SIG-M5 (cell line): ENCODE data around the gene IL4.
"Not testable (repeated sequence)": the region's sequence is repeated elsewhere in the genome, so short reads cannot be mapped to it uniquely, and the experiment has no call there.

Experiments
- DNase-seq: peaks from one replicate; lab custom pipeline; 2025; lab: John Stamatoyannopoulos, UW

The IL4 gene

DNA sequence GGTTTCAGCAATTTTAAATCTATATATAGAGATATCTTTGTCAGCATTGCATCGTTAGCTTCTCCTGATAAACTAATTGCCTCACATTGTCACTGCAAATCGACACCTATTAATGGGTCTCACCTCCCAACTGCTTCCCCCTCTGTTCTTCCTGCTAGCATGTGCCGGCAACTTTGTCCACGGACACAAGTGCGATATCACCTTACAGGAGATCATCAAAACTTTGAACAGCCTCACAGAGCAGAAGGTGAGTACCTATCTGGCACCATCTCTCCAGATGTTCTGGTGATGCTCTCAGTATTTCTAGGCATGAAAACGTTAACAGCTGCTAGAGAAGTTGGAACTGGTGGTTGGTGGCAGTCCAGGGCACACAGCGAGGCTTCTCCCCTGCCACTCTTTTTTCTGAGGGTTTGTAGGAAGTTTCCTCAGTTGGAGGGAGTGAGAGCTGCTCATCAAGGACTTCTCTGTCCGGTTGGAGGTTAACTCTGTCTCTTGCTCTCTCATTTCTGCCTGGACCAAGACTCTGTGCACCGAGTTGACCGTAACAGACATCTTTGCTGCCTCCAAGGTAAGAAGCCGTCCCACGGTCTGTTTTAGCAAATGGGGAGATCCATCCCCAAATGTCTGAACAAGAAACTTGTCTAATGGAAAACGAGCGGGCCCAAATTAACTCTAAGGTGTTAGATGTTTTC lies at the start of gene IL4:
TSS of gene IL4 (plus strand) at position 51 of the 692 bp plus-strand sequence. CDS start at position 113, 62 bp downstream.
- DNase-seq, result no peak

DNA sequence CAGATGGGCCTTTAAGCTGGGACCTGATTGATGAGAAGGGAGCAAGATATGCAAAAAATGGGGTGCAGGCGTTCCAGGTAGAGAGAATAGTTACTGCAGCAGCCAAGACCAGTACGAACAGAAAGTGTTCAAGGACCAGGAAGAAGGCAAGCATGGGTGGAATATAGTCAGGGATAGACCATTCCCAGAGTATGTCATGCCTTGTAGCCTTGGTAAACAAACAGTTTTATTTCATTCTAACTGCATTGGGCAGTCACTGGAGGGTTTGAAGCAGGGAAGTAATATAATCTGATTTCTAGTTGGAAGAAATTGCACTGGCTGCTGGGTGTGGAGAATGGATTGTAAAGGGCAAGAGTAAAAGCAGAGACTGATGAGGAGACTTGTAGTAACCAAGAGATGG lies 46.3 kb upstream of the IL4 start:
- no peak for DNase-seq

DNA sequence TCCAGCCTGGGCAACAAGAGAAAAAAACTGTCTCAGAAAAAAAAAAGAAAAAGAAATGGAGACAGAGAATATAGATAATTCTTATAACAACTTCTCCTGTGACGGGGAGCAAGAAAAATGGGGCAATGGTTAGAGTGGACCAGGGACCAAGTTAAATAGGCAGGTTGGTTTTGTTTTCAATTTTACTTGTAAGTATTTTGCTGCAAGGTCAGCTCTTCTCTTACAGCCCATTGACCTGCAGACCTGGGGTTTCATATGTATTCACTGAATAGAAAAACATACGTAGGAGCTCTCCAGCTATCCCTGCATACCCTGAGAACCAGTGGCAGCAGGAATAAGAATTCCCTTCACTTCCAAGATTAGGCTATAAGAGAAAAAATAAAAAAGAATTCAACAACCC lies 45.0 kb upstream of the IL4 start:
- no peak for DNase-seq

DNA sequence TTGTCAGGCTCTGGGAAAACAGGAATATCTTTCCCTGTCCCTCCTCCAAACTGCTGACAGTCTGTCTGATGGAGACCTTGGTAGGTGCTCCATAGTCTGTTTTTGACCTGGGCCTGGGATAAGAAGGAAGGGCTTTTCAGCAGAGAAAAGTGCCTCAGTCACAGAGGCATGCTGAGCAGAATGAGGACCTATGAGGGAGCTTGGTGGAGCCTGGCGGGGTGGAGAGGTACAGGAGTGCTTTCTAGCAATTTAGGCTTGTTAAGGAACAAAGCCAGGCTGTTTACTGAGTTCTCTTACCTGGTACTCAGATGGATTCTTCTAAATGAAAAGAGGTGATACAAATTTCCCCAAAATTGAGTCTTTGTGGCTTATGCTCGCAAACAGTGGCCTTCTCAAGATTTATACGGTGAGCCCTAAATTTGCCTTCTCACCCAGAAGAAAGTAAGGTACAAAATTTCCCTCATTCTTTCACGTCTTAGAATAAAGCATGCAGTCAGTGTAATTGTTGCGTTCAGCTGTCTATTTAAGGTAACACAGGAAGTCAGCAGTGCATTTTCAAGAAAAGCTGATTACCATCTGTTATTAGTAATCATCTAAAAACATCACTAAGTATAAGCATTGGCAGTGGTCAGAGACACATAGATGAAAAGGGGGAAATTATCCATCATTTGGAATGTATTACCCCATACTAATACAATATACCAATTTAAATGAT lies 44.4 kb upstream of the IL4 start:
- no peak for DNase-seq

DNA sequence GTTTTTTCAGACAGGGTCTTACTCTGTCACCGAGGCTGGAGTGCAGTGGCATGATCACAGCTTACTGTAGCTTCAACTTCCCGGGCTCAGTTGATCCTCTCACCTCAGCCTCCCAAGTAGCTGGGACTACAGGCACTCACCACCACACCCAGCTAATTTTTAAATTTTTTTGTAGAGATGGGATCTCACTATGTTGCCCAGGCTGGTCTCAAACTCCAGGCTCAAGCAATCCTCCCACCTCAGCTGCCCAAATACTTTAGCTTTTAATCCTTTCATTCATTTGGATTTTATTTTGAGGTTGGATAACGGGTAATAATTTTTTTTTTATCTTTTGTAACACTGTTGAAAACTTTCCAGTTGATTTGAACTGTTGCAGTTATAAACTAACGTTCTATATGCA lies 40.2 kb upstream of the IL4 start:
- not testable (repeated sequence) for DNase-seq

DNA sequence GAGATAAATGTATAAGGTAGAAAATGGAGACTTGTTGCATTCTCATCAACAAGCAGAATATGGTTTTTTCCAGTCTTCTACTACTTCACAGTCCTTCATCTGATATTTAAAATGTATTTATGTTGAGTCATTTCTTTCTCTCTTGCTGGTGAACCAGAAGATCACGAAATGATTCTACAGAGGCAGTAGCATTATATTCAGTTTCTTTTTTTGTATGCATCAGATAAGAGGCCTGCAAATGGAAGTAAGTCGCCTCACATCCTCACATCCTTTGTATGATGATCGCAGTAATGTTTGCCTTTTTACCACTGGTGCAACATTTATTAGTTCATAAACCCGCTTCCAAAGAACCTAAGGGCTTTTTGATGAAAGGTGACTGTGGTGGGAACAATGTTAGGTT lies 37.9 kb upstream of the IL4 start:
- no peak for DNase-seq

DNA sequence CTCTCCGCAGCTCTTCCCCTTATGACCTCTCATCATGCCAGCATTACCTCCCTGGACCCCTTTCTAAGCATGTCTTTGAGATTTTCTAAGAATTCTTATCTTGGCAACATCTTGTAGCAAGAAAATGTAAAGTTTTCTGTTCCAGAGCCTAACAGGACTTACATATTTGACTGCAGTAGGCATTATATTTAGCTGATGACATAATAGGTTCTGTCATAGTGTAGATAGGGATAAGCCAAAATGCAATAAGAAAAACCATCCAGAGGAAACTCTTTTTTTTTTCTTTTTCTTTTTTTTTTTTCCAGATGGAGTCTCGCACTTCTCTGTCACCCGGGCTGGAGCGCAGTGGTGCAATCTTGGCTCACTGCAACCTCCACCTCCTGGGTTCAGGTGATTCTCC lies 36.5 kb upstream of the IL4 start:
- DNase-seq, result no peak

DNA sequence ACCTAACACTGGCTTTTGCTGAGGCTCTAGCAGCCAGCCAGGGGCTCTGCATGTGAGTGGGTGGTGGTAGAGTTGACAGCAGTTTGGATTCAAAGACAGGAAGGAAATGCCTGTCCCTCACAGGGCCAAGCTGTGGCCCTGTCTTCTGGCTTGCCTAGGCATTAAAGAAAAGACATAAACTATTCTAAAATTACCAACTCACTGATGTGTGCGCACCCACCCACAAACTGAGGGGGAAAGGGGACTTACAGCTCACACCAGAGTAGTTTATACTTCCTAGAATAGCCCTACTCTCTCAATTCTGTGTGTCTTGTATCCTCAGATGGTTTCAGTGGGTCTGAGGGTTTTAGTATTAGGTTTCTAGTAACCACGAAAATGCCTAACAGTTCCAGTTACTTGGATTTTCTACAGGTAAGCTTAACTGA lies 34.1 kb upstream of the IL4 start:
- DNase-seq, result no peak

DNA sequence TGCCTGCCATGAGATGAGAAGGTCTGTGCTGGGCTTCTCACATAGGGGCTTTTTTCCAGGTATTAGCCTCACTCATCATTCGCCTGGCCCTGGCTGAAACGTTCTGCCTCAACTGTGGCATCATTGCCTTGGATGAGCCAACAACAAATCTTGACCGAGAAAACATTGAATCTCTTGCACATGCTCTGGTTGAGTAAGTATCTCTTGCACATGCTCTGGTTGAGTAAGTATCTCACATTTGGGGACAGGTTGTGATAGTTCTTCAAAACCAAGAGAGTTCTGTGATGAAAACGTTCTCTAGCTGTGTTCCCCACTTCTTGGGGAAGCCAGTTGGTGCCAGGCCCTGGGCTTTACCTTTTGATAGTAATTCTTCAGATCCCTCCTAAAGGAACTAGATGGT lies 33.2 kb upstream of the IL4 start:
- no peak for DNase-seq

DNA sequence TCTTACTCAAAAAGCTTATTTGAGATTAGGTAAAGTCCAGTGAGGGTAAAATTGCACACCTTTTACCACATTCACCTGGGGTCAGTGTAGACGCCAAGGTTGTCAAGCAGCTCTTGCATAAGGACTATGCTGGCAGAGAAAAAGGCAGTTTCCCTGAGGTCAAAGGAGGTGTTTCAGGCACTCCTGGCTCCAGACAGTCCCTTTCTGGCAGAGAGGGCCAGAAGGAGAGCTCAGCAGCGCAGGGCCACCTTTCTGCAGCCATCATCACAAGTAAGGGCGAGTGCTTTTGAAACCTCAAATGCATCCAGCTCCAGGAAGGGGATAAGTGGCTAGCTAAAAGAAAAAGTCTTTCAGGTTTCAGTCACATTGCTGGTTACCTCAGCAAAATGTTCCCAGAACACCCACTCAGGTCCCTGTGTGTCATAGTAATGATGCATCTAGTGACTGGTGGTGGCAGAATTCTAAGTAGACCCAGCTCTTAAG lies 32.5 kb upstream of the IL4 start:
- DNase-seq, result no peak

DNA sequence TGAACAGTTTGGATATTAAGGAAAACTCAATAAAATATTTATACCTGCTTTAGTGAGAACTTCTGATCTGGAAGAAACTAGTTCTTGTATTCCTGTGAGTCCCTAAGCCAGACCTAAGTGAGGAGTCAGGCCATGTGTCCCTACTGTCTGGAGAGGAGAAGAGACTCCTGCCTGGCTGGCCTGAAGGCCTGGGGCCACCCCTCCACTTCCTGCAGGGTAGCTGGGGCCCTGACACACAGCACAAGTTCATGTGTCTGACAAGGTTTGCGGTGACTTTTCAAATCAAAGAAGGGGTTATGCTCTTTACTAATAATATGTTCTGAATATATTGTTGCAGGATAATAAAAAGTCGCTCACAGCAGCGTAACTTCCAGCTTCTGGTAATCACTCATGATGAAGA lies 31.9 kb upstream of the IL4 start:
- no peak for DNase-seq

DNA sequence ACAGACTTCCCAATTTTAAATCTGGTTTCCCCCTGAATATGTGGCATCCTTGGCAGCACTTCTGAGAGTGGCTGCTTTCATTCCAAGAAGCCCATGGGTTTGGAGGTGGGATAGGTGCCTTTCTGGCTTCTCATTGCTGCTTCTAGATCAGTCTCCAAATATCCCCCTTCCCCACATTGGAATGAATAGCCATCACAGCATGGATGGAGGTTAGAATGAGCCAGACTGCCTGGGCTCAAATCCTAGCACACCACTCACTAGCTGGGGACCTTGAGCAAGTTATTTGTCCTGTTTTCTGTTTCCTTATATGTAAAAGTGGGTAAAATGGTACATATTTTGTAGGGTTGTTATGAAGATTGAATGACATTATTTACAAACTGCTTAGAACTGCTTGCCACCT lies 29.6 kb upstream of the IL4 start:
- DNase-seq, result no peak

DNA sequence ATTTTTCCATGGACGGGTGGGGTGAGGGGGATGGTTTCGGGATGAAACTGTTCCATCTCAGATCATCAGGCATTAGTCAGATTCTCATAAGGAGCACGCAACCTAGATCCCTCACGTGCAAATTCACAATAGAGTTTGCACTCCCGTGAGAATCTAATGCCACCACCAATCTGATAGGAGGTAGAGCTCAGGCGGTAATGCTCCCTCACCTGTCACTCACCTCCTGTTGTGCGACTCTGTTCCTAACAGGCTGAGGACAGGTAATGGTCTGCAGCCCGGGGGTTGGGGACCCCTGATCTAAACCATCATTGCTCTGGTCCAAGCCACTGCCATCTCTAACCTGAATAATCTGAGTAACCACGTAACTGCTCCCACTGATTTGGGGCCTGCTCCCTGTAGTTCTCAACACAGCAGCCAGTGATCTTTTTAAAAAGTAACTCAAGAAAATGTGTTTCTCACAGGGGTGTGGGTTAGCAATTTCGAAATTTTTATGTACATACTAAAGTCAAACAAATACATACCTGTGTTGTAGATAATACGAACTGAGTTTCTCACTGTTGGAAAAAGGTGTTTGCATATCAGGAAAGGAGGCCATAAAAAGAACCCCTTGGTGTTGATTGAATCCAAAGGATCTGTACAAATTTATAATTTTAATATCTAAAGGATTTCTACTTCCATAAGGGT lies 27.1 kb upstream of the IL4 start:
- no peak for DNase-seq

DNA sequence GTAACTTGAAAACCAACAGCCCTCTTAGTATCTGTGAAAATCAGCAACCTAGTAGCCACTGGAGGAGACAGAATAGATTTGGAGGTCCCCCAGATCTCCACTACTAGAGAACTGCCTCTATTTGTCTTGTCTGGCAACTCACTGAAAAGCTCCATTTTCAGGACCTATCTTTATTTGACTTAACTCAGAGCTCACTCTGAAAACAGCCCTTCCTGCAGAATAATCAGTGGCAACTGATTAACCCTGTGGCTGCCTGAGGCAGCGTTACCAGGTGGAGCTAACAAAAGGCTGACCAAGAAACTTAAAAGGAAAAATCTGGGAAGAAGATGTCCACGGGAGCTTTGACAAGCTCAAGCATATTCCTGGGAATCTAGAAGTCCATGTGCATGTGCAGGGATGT lies 26.3 kb upstream of the IL4 start:
- no peak for DNase-seq

DNA sequence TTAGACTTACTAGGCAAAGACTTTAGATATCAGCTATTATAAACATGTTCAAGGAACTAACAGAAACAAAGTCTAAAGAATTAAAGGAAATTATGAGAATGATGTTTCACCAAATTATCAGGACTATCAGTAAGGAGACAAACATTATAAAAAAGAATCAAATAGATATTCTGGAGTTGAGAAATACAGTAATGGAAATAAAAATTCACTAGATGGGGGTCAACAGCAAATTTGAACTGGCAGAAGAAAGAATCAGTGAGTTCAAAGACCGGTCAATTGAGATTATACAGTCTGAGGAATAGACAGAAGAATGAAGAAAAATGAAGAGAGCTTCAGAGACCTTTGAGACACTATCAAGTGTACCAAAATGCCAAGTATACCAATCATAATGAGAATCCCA lies 25.4 kb upstream of the IL4 start:
- no peak for DNase-seq

DNA sequence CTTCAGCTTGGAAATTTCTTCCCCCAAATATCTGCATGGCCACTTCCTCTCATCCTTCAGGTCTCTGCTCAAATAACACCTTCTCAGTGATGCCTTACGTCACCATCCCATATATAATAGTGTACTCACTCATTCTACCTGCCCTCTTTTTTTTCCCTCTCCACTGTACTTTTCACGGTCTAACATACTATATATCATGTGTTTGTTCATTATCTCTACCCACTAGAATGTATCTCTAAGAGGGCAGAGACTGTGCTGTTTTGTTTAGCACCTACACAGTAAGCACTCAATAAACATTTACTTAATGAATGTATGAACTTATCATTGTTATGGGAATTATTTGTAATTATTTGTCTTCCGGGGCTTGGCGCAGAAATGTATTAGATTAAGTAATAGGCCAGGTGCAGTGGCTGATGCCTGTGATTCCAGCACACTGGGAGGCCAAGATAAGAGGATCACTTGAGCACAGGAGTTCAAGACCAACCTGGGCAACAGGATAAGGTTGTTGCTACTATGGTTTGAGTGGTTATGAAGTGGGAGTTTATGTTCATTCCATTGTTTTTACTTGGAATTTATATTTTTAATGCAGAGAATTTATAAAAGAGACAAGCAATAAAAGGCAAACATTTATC lies 21.8 kb upstream of the IL4 start:
- no peak for DNase-seq

DNA sequence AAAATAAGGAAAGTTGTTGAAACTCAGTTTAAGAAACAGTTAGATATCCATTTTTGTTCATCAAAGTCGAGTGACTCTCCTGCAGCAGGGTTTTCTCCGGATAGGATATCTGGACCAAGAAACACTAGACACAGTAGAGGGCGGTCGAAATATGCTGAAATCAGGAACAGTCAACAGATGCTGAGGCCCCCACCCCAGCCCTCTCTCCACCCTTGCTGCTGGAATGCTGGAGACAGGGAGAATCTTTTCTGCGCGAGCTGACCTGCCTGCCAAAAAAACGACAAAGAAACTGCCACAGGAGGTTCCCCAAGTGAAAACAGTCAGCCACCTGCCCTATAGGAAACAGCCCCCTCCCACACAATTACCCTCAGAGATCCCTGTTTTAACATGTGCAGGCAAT lies 20.1 kb upstream of the IL4 start:
- DNase-seq, result no peak

DNA sequence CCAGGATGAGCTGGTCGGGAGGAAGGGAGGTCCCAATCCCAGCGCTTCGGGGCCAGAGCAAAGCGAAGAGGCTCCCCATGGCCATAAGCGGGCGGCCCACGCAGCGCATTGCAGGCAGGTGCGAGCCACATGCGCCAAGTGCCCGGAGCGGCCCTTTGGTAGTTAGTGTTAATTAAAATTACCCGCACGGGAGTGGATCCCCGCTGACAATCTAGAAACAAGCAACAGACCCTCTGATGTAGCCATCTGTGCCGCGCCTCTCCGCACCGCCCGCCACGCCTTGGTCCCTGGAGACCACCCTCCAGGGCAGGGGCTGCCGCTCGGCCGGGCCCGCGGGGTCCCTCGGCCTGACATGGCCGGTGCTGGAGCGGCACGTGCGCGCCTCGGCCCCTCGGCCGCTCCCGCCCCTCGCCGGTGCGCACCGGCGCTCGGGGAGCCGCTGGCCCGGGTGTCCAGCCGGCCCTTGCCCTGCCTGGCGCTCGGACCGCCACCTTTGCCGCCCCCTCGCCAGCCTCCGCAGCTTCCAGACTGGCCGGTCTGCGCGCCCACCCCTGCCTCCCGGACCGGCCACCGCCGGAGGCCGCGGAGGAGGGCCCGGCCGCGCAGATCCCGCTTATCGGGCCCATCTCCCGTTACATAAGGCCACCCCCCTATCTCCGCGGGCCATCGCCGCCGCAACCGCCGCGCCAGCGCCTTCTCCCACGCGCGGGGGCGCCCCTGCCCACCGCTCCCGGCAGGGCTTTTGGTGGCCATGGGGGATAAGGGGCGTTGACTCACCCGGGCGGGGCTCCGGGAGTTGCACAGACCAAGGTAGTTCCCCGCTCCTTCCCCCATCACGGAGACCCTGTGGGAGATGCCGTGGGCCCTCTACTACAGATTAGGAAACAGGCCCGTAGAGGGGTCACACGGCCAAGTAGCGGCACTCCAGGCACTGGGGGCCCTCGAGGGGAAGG lies 17.7 kb upstream of the IL4 start:
- no peak for DNase-seq

DNA sequence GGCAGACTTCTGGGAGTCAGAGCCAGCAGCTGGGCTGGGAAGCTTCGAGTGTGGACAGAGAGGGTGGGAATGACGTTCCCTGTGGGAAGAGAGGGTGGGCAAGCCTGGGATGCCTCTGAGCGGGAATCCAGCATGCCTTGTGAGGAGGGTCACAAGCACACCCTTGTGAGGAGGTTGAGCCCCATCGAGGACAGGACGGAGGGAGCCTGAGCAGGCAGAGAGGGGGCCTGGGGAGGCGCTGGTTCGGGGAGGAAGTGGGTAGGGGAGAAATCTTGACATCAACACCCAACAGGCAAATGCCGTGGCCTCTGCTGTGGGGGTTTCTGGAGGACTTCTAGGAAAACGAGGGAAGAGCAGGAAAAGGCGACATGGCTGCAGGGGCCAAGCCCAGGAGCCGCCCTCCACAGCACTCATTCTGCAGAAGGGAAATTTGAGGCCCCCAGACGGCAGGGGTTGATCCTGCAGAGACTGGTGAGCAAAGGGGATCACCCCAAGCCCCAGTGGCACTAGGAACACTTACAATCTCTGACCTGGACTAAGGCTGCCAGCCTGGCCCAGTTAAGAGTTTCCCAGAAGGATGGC lies 16.9 kb upstream of the IL4 start:
- DNase-seq, result no peak

DNA sequence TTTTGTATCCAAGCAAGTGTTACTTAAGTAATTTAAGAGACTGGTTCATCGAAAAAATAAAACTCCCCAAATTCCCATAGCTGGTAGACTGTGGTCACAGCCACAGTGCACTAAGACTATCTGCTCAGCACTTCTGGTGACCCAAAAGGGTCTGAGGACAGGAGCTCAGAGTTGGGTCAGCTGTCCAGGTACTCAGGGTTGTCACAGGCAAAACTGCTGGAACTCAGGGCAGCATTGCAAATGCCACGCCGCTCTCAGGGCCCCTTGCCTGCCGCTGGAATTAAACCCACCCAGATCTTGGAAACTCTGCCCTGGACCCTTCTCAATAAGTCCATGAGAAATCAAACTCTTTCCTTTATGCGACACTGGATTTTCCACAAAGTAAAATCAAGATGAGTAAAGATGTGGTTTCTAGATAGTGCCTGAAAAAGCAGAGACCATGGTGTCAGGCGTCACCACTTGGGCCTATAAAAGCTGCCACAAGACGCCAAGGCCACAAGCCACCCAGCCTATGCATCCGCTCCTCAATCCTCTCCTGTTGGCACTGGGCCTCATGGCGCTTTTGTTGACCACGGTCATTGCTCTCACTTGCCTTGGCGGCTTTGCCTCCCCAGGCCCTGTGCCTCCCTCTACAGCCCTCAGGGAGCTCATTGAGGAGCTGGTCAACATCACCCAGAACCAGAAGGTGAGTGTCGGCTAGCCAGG lies 16.0 kb upstream of the IL4 start, which contains the start of gene IL13:
TSS of gene IL13 (plus strand) at position 498 of the 705 bp plus-strand sequence. CDS start at position 512, 14 bp downstream.
- DNase-seq, result no peak
